ENCODE data around the gene JPH4. TPM values are rescaled to one million over a fixed set of nuclear protein-coding genes. Genes with fewer than 3 reads are reported as not detected.

Gene JPH4
- total RNA-seq: 0.20 TPM in 1 of 3 replicates, not detected in the others
- long read RNA-seq: 0 reads

- peak; percentile 54 for DNase-seq (ENCODE audit: low spot score)
- Mint-ChIP-seq H3K27me3 (ENCODE audit: low read depth) (peaks cover 52% of the 10 kb centered on the region), H3K4me1 (ENCODE audit: low read depth) (peaks cover 14% of the 10 kb centered on the region), H3K36me3 (ENCODE audit: low read depth) (no peaks in the 10 kb centered on the region), H3K9me3 (ENCODE audit: low read depth) (no peaks in the 10 kb centered on the region), H3K27ac (ENCODE audit: unreplicated experiment) (no peak within 1 kb of the TSS), H3K4me3 (ENCODE audit: unreplicated experiment) (no peak within 1 kb of the TSS)
- TF ChIP-seq CTCF (IDR thresholded peaks at IDR 0.05): no peak
Measured at GRCh38 chr14:23578560-23579310, at the start of gene JPH4. Gene JPH4, minus strand, starts transcription at chr14:23578790. Its CDS starts 1,337 bp downstream, at chr14:23577453.

GRCh38 chr14:23627961-23628360 lies 49.4 kb upstream of the JPH4 start:
- Mint-ChIP-seq H3K9me3 (ENCODE audit: low read depth) (peaks cover 13% of the 10 kb centered on the region), H3K4me1 (ENCODE audit: low read depth) (peaks cover 10% of the 10 kb centered on the region), H3K36me3 (ENCODE audit: low read depth) (no peaks in the 10 kb centered on the region), H3K27ac (ENCODE audit: unreplicated experiment) (no peak overlapping the region), H3K27me3 (ENCODE audit: low read depth) (peaks cover 7% of the 10 kb centered on the region), H3K4me3 (ENCODE audit: unreplicated experiment) (no peak overlapping the region)
- TF ChIP-seq CTCF (IDR thresholded peaks at IDR 0.05): no peak
- no peak for DNase-seq (ENCODE audit: low spot score)

GRCh38 chr14:23626946-23627345 lies 48.4 kb upstream of the JPH4 start:
- TF ChIP-seq CTCF (IDR thresholded peaks at IDR 0.05): no peak
- H3K27me3 Mint-ChIP-seq (ENCODE audit: low read depth): peaks cover 4% of the 10 kb centered on the region
- H3K4me3 Mint-ChIP-seq (ENCODE audit: unreplicated experiment): no peak overlapping the region
- peaks cover 13% of the 10 kb centered on the region for H3K9me3 Mint-ChIP-seq (ENCODE audit: low read depth)
- H3K27ac Mint-ChIP-seq (ENCODE audit: unreplicated experiment): no peak overlapping the region
- H3K4me1 Mint-ChIP-seq (ENCODE audit: low read depth): peaks cover 6% of the 10 kb centered on the region
- DNase-seq (ENCODE audit: low spot score): no peak
- H3K36me3 Mint-ChIP-seq (ENCODE audit: low read depth): no peaks in the 10 kb centered on the region

- Mint-ChIP-seq H3K4me3 (ENCODE audit: unreplicated experiment) (no peak overlapping the region), H3K9me3 (ENCODE audit: low read depth) (peaks cover 13% of the 10 kb centered on the region), H3K36me3 (ENCODE audit: low read depth) (no peaks in the 10 kb centered on the region), H3K4me1 (ENCODE audit: low read depth) (no peaks in the 10 kb centered on the region), H3K27me3 (ENCODE audit: low read depth) (peaks cover 10% of the 10 kb centered on the region), H3K27ac (ENCODE audit: unreplicated experiment) (no peak overlapping the region)
- DNase-seq (ENCODE audit: low spot score): no peak
- TF ChIP-seq CTCF (IDR thresholded peaks at IDR 0.05): no peak
Measured at GRCh38 chr14:23624830-23625404, 46.3 kb upstream of the JPH4 start.

- H3K4me3 Mint-ChIP-seq (ENCODE audit: unreplicated experiment): no peak overlapping the region
- no peaks in the 10 kb centered on the region for H3K4me1 Mint-ChIP-seq (ENCODE audit: low read depth)
- H3K36me3 Mint-ChIP-seq (ENCODE audit: low read depth): no peaks in the 10 kb centered on the region
- TF ChIP-seq CTCF (IDR thresholded peaks at IDR 0.05): no peak
- peaks cover 13% of the 10 kb centered on the region for H3K9me3 Mint-ChIP-seq (ENCODE audit: low read depth)
- no peak overlapping the region for H3K27ac Mint-ChIP-seq (ENCODE audit: unreplicated experiment)
- DNase-seq (ENCODE audit: low spot score): no peak
- peaks cover 20% of the 10 kb centered on the region for H3K27me3 Mint-ChIP-seq (ENCODE audit: low read depth)
Measured at GRCh38 chr14:23623962-23624361, 45.4 kb upstream of the JPH4 start.
